OCI-LY1 (cell line): Measurements from ENCODE around the gene FRS3.

Source experiments
- CTCF ChIP-seq: fragments of 200-600 bp; sonication (generic), shearing (Covaris generic); IDR thresholded peaks from 2 replicates; pipeline ENCODE4 v1.5.1; 2017; ENCODE audit warnings: mild to moderate bottlenecking, antibody characterized with exemption, low read length, moderate library complexity, mixed read lengths
- EZH2 ChIP-seq: fragments of 200-600 bp; sonication (generic), shearing (Covaris generic); IDR thresholded peaks from 2 replicates; pipeline ENCODE4 v1.8.0; 2017; ENCODE audit warnings: borderline replicate concordance, mixed run types, mild to moderate bottlenecking, antibody characterized with exemption, low read length, moderate library complexity, mixed read lengths

- no peak for TF ChIP-seq CTCF
- no peak for TF ChIP-seq EZH2
Observed at GRCh38 chr6:41744236-41744787, 35.4 kb downstream of the FRS3 start.
